Measurements from ENCODE around the gene TRPV5.

Gene TRPV5

GRCh38 chr7:142908921-142909890 is 24.3 kb downstream of the TRPV5 start:
- Mint-ChIP-seq H3K27ac (no peak overlapping the region), H3K9me3 (no peaks in the 10 kb centered on the region), H3K4me3 (no peak overlapping the region), H3K36me3 (ENCODE audit: low read depth) (no peaks in the 10 kb centered on the region), H3K27me3 (peaks cover 26% of the 10 kb centered on the region), H3K4me1 (ENCODE audit: low read depth) (no peaks in the 10 kb centered on the region)

GRCh38 chr7:142908290-142908689 is 25.3 kb downstream of the TRPV5 start:
- Mint-ChIP-seq H3K4me1 (ENCODE audit: low read depth) (no peaks in the 10 kb centered on the region), H3K36me3 (ENCODE audit: low read depth) (no peaks in the 10 kb centered on the region), H3K27ac (no peak overlapping the region), H3K9me3 (no peaks in the 10 kb centered on the region), H3K27me3 (peaks cover 26% of the 10 kb centered on the region), H3K4me3 (no peak overlapping the region)

- no peaks in the 10 kb centered on the region for H3K9me3 Mint-ChIP-seq
- H3K27ac Mint-ChIP-seq = no peak overlapping the region
- H3K36me3 Mint-ChIP-seq (ENCODE audit: low read depth) = no peaks in the 10 kb centered on the region
- peaks cover 22% of the 10 kb centered on the region for H3K27me3 Mint-ChIP-seq
- no peaks in the 10 kb centered on the region for H3K4me1 Mint-ChIP-seq (ENCODE audit: low read depth)
- no peak overlapping the region for H3K4me3 Mint-ChIP-seq
Observed at GRCh38 chr7:142906643-142907042, 26.9 kb downstream of the TRPV5 start.

- Mint-ChIP-seq H3K4me1 (ENCODE audit: low read depth) (no peaks in the 10 kb centered on the region), H3K9me3 (no peaks in the 10 kb centered on the region), H3K27me3 (peaks cover 16% of the 10 kb centered on the region), H3K36me3 (ENCODE audit: low read depth) (no peaks in the 10 kb centered on the region), H3K4me3 (no peak overlapping the region), H3K27ac (no peak overlapping the region)
Observed at GRCh38 chr7:142905759-142906158, 27.8 kb downstream of the TRPV5 start.

- Mint-ChIP-seq H3K4me3 (no peak overlapping the region), H3K9me3 (no peaks in the 10 kb centered on the region), H3K36me3 (ENCODE audit: low read depth) (no peaks in the 10 kb centered on the region), H3K4me1 (ENCODE audit: low read depth) (no peaks in the 10 kb centered on the region), H3K27ac (no peak overlapping the region), H3K27me3 (peaks cover 13% of the 10 kb centered on the region)
Observed at GRCh38 chr7:142904128-142904527, 29.4 kb downstream of the TRPV5 start.

- Mint-ChIP-seq H3K4me1 (ENCODE audit: low read depth) (no peaks in the 10 kb centered on the region), H3K27me3 (no peaks in the 10 kb centered on the region), H3K9me3 (no peaks in the 10 kb centered on the region), H3K36me3 (ENCODE audit: low read depth) (no peaks in the 10 kb centered on the region), H3K4me3 (no peak overlapping the region), H3K27ac (no peak overlapping the region)
Observed at GRCh38 chr7:142901426-142902259, 31.9 kb downstream of the TRPV5 start.

- Mint-ChIP-seq H3K9me3 (no peaks in the 10 kb centered on the region), H3K4me1 (ENCODE audit: low read depth) (no peaks in the 10 kb centered on the region), H3K27ac (no peak overlapping the region), H3K36me3 (ENCODE audit: low read depth) (no peaks in the 10 kb centered on the region), H3K27me3 (no peaks in the 10 kb centered on the region), H3K4me3 (no peak overlapping the region)
Observed at GRCh38 chr7:142899661-142900060, 33.9 kb downstream of the TRPV5 start.

- H3K4me1 Mint-ChIP-seq (ENCODE audit: low read depth) = no peaks in the 10 kb centered on the region
- H3K27me3 Mint-ChIP-seq = no peaks in the 10 kb centered on the region
- no peaks in the 10 kb centered on the region for H3K36me3 Mint-ChIP-seq (ENCODE audit: low read depth)
- H3K9me3 Mint-ChIP-seq = no peaks in the 10 kb centered on the region
- no peak overlapping the region for H3K27ac Mint-ChIP-seq
- no peak overlapping the region for H3K4me3 Mint-ChIP-seq
Observed at GRCh38 chr7:142898377-142899170, 35.0 kb downstream of the TRPV5 start.

- Mint-ChIP-seq H3K27ac (no peak overlapping the region), H3K4me1 (ENCODE audit: low read depth) (no peaks in the 10 kb centered on the region), H3K4me3 (no peak overlapping the region), H3K36me3 (ENCODE audit: low read depth) (no peaks in the 10 kb centered on the region), H3K9me3 (no peaks in the 10 kb centered on the region), H3K27me3 (no peaks in the 10 kb centered on the region)
Observed at GRCh38 chr7:142897691-142898090, 35.9 kb downstream of the TRPV5 start.

- Mint-ChIP-seq H3K27ac (no peak overlapping the region), H3K36me3 (ENCODE audit: low read depth) (no peaks in the 10 kb centered on the region), H3K9me3 (no peaks in the 10 kb centered on the region), H3K4me3 (no peak overlapping the region), H3K4me1 (ENCODE audit: low read depth) (no peaks in the 10 kb centered on the region), H3K27me3 (no peaks in the 10 kb centered on the region)
Observed at GRCh38 chr7:142896741-142897379, 36.7 kb downstream of the TRPV5 start.

GRCh38 chr7:142896151-142896550 is 37.4 kb downstream of the TRPV5 start:
- Mint-ChIP-seq H3K4me1 (ENCODE audit: low read depth) (no peaks in the 10 kb centered on the region), H3K36me3 (ENCODE audit: low read depth) (no peaks in the 10 kb centered on the region), H3K27me3 (no peaks in the 10 kb centered on the region), H3K27ac (no peak overlapping the region), H3K9me3 (no peaks in the 10 kb centered on the region), H3K4me3 (no peak overlapping the region)

- no peaks in the 10 kb centered on the region for H3K27me3 Mint-ChIP-seq
Observed at GRCh38 chr7:142894985-142895593, 38.5 kb downstream of the TRPV5 start.

GRCh38 chr7:142894112-142894984 is 39.2 kb downstream of the TRPV5 start:
- Mint-ChIP-seq H3K27ac (no peak overlapping the region), H3K4me3 (no peak overlapping the region), H3K4me1 (ENCODE audit: low read depth) (no peaks in the 10 kb centered on the region), H3K36me3 (ENCODE audit: low read depth) (no peaks in the 10 kb centered on the region), H3K9me3 (no peaks in the 10 kb centered on the region), H3K27me3 (no peaks in the 10 kb centered on the region)

More at GRCh38 chr7:142894985-142895593, 38.5 kb downstream of the TRPV5 start:
- Mint-ChIP-seq H3K4me3 (no peak overlapping the region), H3K36me3 (ENCODE audit: low read depth) (no peaks in the 10 kb centered on the region), H3K4me1 (ENCODE audit: low read depth) (no peaks in the 10 kb centered on the region), H3K9me3 (no peaks in the 10 kb centered on the region), H3K27ac (no peak overlapping the region)

Data from stimulated activated naive CD8-positive, alpha-beta T cell treated with anti-CD3 and anti-CD28 coated beads, Interleukin-15, Interleukin-2, amounts not matched to agents 100 ng/mL and 50 ng/mL, for 24 hours (primary cell).